GOT3 (cell line): ENCODE measurements around the gene LTBR.

Source experiments
- DNase-seq: peaks from one replicate; lab custom pipeline; 2025; ENCODE audit warnings: mixed read lengths; lab: John Stamatoyannopoulos, UW

LTBR gene

GRCh38 chr12:6346942-6347341 is 37.0 kb upstream of the LTBR start:
- DNase-seq: no peak

GRCh38 chr12:6347367-6348338 is 36.3 kb upstream of the LTBR start:
- DNase-seq: no peak

- DNase-seq: no peak
Observed at GRCh38 chr12:6351622-6352021, 32.3 kb upstream of the LTBR start.

- DNase-seq: no peak
Observed at GRCh38 chr12:6352193-6353173, 31.5 kb upstream of the LTBR start.

GRCh38 chr12:6354495-6355393 is 29.2 kb upstream of the LTBR start:
- DNase-seq: no peak

GRCh38 chr12:6355491-6356373 is 28.2 kb upstream of the LTBR start:
- DNase-seq: no peak

GRCh38 chr12:6356374-6356820 is 27.6 kb upstream of the LTBR start:
- no peak for DNase-seq

- DNase-seq: no peak
Observed at GRCh38 chr12:6358881-6359280, 25.1 kb upstream of the LTBR start.

GRCh38 chr12:6360080-6360571 is 23.8 kb upstream of the LTBR start:
- no peak for DNase-seq

- no peak for DNase-seq
Observed at GRCh38 chr12:6360578-6361490, 23.1 kb upstream of the LTBR start.

GRCh38 chr12:6361834-6362233 is 22.1 kb upstream of the LTBR start:
- no peak for DNase-seq

GRCh38 chr12:6362403-6362802 is 21.6 kb upstream of the LTBR start:
- no peak for DNase-seq

GRCh38 chr12:6363010-6363329 is 21.0 kb upstream of the LTBR start:
- DNase-seq: no peak

- DNase-seq: no peak
Observed at GRCh38 chr12:6363330-6364043, 20.5 kb upstream of the LTBR start.

GRCh38 chr12:6364044-6364374 is 20.0 kb upstream of the LTBR start:
- no peak for DNase-seq

GRCh38 chr12:6367065-6367968 is 16.6 kb upstream of the LTBR start:
- DNase-seq: no peak

- DNase-seq: no peak
Observed at GRCh38 chr12:6367969-6368892, 15.7 kb upstream of the LTBR start.
